ENCODE results near the gene LAMTOR5. TPM values are rescaled to one million over a fixed set of nuclear protein-coding genes. Genes with fewer than 3 reads are reported as not detected.
"Not testable (repeated sequence)": the region's sequence is repeated elsewhere in the genome, so short reads cannot be mapped to it uniquely, and the experiment has no call there.

LAMTOR5 gene
- total and polyA plus RNA-seq, 10 donors: 49.6 to 340 (median 90.1) TPM

DNA sequence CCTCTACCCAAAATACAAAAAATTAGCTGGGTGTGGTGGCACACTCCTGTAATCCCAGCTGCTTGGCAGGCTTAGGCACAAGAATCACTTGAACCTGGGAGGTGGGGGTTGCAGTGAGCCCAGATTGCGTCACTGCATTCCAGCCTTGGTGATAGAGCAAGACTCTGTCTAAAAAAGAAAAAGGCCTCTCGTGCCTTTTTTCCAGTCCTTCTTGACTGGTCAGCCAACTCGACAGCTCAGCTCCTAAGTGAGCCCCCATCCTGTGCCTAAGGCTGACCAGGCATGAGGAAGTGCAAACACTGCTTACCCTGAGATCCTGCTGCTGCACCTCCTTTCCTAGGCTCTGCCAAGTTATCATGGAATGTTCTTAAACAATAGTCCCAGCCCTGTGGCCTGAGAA is 33.4 kb upstream of the LAMTOR5 start:
- Histone ChIP-seq H3K4me1 (no peaks in the 10 kb centered on the region), H3K27me3 (replicated peaks in 1 of 7) (no peaks in the 10 kb centered on the region), H3K9me3 (no peaks in the 10 kb centered on the region), H3K36me3 (no peaks in the 10 kb centered on the region), H3K27ac (no peak overlapping the region), H3K4me3 (no peak overlapping the region)
- TF ChIP-seq, protein P1, sequence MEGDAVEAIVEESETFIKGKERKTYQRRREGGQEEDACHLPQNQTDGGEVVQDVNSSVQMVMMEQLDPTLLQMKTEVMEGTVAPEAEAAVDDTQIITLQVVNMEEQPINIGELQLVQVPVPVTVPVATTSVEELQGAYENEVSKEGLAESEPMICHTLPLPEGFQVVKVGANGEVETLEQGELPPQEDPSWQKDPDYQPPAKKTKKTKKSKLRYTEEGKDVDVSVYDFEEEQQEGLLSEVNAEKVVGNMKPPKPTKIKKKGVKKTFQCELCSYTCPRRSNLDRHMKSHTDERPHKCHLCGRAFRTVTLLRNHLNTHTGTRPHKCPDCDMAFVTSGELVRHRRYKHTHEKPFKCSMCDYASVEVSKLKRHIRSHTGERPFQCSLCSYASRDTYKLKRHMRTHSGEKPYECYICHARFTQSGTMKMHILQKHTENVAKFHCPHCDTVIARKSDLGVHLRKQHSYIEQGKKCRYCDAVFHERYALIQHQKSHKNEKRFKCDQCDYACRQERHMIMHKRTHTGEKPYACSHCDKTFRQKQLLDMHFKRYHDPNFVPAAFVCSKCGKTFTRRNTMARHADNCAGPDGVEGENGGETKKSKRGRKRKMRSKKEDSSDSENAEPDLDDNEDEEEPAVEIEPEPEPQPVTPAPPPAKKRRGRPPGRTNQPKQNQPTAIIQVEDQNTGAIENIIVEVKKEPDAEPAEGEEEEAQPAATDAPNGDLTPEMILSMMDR (IDR thresholded peaks at IDR 0.05 in 8 of 11, conservative IDR thresholded peaks at IDR 0.05 in 3 of 11): no peak
- TF ChIP-seq POLR2A (IDR thresholded peaks at IDR 0.05) (no peak), POLR2AphosphoS5 (IDR thresholded peaks at IDR 0.05) (no peak)
- DNase-seq: no peak
- WGBS, 5 donors: 55 to 74% (median 67%) methylated on average over 3 of the region's 3 CpGs
- intact Hi-C loops (cut with DNase I; ENCODE audit: low total_unique reads): no loop called here

DNA sequence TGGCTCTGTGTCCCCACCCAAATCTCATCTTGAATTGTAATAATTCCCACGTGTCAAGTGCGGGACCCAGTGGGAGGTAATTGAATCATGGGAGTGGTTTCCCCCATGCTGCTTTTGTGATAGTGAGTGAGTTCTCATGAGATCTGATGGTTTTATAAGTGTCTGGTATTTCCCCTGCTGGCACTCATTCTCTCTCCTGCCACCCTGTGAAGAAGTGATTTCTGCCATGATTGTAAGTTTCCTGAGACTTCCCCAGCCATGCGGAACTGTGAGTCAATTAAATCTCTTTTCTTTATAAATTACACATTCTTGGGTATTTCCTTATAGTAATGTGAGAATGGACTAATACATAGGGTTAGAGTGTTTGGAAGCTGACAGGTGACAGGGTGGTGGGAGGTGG is 32.4 kb upstream of the LAMTOR5 start:
- H3K27me3 ChIP-seq (replicated peaks in 1 of 7); H3K4me3 ChIP-seq; H3K27ac ChIP-seq; DNase-seq; H3K4me1 ChIP-seq; H3K36me3 ChIP-seq; H3K9me3 ChIP-seq; intact Hi-C loops (cut with DNase I; ENCODE audit: low total_unique reads): not testable (repeated sequence)
- 71 to 95% (median 86%) methylated on average over 3 of the region's 3 CpGs for WGBS, 5 donors

DNA sequence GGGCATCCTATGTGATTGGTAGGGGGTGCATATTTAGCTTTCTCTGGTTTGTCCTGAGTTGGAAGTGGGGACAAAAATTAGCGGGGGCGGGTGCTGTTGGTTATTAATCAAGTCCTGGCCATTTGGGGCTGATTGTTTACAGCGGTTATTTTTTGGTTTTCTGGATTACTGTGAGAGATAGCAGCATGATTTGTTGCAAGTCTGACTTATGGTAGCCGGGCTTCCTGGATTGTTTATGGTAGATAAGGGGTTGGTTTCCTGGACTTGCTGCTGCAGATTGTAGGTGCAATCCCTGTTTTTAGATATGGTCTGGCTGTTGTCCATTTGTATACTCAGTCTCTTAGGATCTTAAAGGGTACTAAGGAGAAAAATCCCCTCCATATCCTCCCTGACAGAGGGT is 31.4 kb upstream of the LAMTOR5 start:
- H3K36me3 ChIP-seq: no peaks in the 10 kb centered on the region
- DNase-seq: no peak
- peaks cover 0 to 4% (median under 1%) of the 10 kb centered on the region in 6 donors for H3K4me1 ChIP-seq
- no peak overlapping the region for H3K27ac ChIP-seq
- no peaks in the 10 kb centered on the region for H3K27me3 ChIP-seq (replicated peaks in 1 of 7)
- intact Hi-C loops (cut with DNase I; ENCODE audit: low total_unique reads): no loop called here
- TF ChIP-seq POLR2AphosphoS5 (IDR thresholded peaks at IDR 0.05) (no peak), POLR2A (IDR thresholded peaks at IDR 0.05) (no peak)
- TF ChIP-seq, protein P1 (IDR thresholded peaks at IDR 0.05 in 8 of 11, conservative IDR thresholded peaks at IDR 0.05 in 3 of 11): no peak
- WGBS, 5 donors: 39 to 57% (median 57%) methylated on average over 4 of the region's 4 CpGs
- no peaks in the 10 kb centered on the region for H3K9me3 ChIP-seq
- no peak overlapping the region for H3K4me3 ChIP-seq

DNA sequence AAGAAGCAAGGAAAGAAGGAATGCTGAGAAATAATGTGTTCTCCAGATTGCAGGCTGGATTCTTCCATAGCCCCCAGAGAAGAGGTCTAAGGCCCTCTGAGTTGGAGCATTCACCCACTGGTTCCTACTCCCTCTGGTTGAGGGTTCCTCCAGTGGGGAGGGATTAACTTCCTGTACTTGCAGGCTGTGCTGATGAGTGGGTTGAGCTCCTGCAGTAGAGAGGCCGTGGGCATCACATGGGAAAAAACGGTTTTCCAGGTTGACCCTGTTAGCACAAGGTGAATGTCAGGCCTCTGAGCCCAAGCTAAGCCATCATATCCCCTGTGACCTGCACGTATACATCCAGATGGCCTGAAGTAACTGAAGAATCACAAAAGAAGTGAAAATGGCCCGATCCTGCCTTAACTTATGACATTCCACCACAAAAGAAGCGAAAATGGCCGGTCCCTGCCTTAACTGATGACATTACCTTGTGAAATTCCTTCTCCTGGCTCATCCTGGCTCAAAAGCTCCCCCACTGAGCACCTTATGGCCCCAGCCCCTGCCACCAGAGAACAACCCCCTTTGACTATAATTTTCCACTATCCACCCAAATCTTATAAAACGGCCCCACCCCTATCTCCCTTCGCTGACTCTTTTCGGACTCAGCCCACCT is 30.3 kb upstream of the LAMTOR5 start:
- H3K9me3 ChIP-seq; intact Hi-C loops (cut with DNase I; ENCODE audit: low total_unique reads); DNase-seq; H3K36me3 ChIP-seq; H3K4me3 ChIP-seq; H3K27me3 ChIP-seq (replicated peaks in 1 of 7): not testable (repeated sequence)
- WGBS, 5 donors: 67 to 83% (median 81%) methylated on average over 9 of the region's 9 CpGs
- H3K27ac ChIP-seq: peak overlapping the region in 2 of 8 donors; percentile 11 to 48
- H3K4me1 ChIP-seq: peaks cover 0 to 14% (median 7%) of the 10 kb centered on the region in 6 donors

DNA sequence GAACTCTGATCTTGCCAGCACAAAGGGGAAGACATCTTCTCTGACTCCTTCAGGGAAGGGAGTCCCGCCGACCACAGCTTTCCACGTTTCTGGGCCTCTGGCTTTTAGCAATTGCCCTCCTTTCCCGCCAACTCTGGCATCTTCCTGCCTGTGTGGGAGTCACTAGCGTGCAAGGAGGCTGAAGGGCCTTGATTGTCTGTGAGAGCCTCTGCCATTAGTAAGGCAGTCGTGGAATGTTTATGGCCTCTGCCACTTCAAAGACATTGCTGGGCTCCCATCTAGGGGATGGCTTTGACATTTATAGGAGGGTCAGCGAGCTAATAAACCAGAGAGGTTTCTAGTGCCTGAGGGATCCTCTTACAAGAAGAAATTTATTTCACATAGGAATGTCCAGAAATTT is 29.1 kb upstream of the LAMTOR5 start:
- WGBS, 5 donors: 63 to 78% (median 73%) methylated on average over 7 of the region's 7 CpGs
- Histone ChIP-seq H3K4me1 (peaks cover 0 to 14% (median 7%) of the 10 kb centered on the region in 6 donors), H3K27ac (peak overlapping the region in 2 of 8 donors; percentile 21 to 54), H3K27me3 (replicated peaks in 1 of 7) (no peaks in the 10 kb centered on the region), H3K4me3 (no peak overlapping the region), H3K36me3 (no peaks in the 10 kb centered on the region), H3K9me3 (no peaks in the 10 kb centered on the region)
- DNase-seq: no peak
- no peak for TF ChIP-seq POLR2AphosphoS5 (IDR thresholded peaks at IDR 0.05)
- TF ChIP-seq, protein P1 (IDR thresholded peaks at IDR 0.05 in 8 of 11, conservative IDR thresholded peaks at IDR 0.05 in 3 of 11): no peak
- no peak for TF ChIP-seq POLR2A (IDR thresholded peaks at IDR 0.05)
- intact Hi-C loops (cut with DNase I; ENCODE audit: low total_unique reads): no loop called here
